B cell (primary cell): Measurements from ENCODE around the gene HMGXB3. TPM values are rescaled to one million over a fixed set of nuclear protein-coding genes. Genes with fewer than 3 reads are reported as not detected.

Source experiments
- ATAC-seq: fragments of 200-7000 bp; cut with Tn5 transposase; one replicate; pipeline ENCODE4 v1.10.0; 2021; ENCODE audit warnings: low read depth, mild to moderate bottlenecking, moderate number of reproducible peaks, moderate library complexity
- CTCF ChIA-PET: fragments of 350-600 bp; sonication (Branson Sonifier 250); formaldehyde crosslinking; loops from one replicate; lab custom pipeline; 2021; ENCODE audit warnings: antibody characterized with exemption, inconsistent platforms; lab: Charles Lee
- POLR2A ChIA-PET: fragments of 350-600 bp; sonication (Branson Sonifier 250); formaldehyde crosslinking; loops from one replicate; lab custom pipeline; 2021; ENCODE audit warnings: antibody characterized with exemption; lab: Charles Lee
- DNase-seq: peaks from one replicate; pipeline ENCODE4 v3.0.0; 2013
- H2AFZ ChIP-seq: 2 replicates; pipeline ENCODE4 v1.6.1; 2012; ENCODE audit warnings: mild to moderate bottlenecking, low read depth, low read length; ENCODE audit not compliant: insufficient read depth, poor library complexity, severe bottlenecking
- H3K27ac ChIP-seq, 2 donors: 1 replicate in 1 of 2; 2 replicates in 1 of 2; pipeline ENCODE4 v1.5.1; 2012 to 2013; ENCODE audit warnings: low read length in 2 of 2, mild to moderate bottlenecking in 2 of 2, moderate library complexity in 1 of 2
- H3K27me3 ChIP-seq, 4 experiments: fragments of 200-600 bp in 1 of 4; sonication (generic) in 1 of 4; replicated peaks in 1 of 4; 1 replicate in 2 of 4; 2 replicates in 2 of 4; pipeline versions ENCODE4 v1.6.1 to v1.7.0; 2013 to 2016; ENCODE audit warnings: low read length in 3 of 4, mild to moderate bottlenecking in 2 of 4, mixed read lengths in 1 of 4, moderate library complexity in 1 of 4; ENCODE audit not compliant: insufficient read depth in 4 of 4, control insufficient read depth in 3 of 4; ENCODE audit errors: control extremely low read depth in 1 of 4
- H3K36me3 ChIP-seq, 2 experiments: replicated peaks in 1 of 2; 1 replicate in 1 of 2; 2 replicates in 1 of 2; pipeline versions ENCODE4 v1.6.1 to v1.7.1; 2013; ENCODE audit warnings: low read length in 1 of 2; ENCODE audit not compliant: insufficient read depth in 2 of 2, control insufficient read depth in 1 of 2; ENCODE audit errors: control extremely low read depth in 1 of 2, extremely low read depth in 1 of 2
- H3K4me1 ChIP-seq, 2 donors: fragments of 200-600 bp in 1 of 2; sonication (generic) in 1 of 2; 1 replicate in 1 of 2; 2 replicates in 1 of 2; pipeline versions ENCODE4 v1.5.1 to v1.6.1; 2013 to 2017; ENCODE audit warnings: low read length in 2 of 2; ENCODE audit not compliant: control insufficient read depth in 2 of 2, insufficient read depth in 2 of 2
- H3K4me2 ChIP-seq: replicated peaks from 2 replicates; pipeline ENCODE3; 2012; ENCODE audit warnings: mild to moderate bottlenecking, low read depth, low read length; ENCODE audit not compliant: poor library complexity, severe bottlenecking
- H3K4me3 ChIP-seq, 5 experiments: fragments of 200-600 bp in 1 of 5; sonication (generic) in 1 of 5; 1 replicate in 3 of 5; 2 replicates in 2 of 5; pipeline versions ENCODE4 v1.5.1 to v1.7.0; 2011 to 2016; ENCODE audit warnings: low read length in 4 of 5, mild to moderate bottlenecking in 4 of 5, low read depth in 2 of 5, control low read depth in 1 of 5, moderate library complexity in 1 of 5; ENCODE audit not compliant: insufficient read depth in 1 of 5; ENCODE audit errors: control extremely low read depth in 1 of 5, extremely low read depth in 1 of 5
- H3K79me2 ChIP-seq: fragments of 200-600 bp; sonication (generic); one replicate; pipeline ENCODE4 v1.6.0; 2016; ENCODE audit warnings: low read length; ENCODE audit not compliant: control insufficient read depth, insufficient read depth
- H3K9ac ChIP-seq: fragments of 200-600 bp; sonication (generic); 2 replicates; pipeline ENCODE4 v1.6.1; 2017; ENCODE audit warnings: mild to moderate bottlenecking, low read length, moderate library complexity
- H3K9me3 ChIP-seq, 3 donors: one replicate each; pipeline versions ENCODE4 v1.6.1 to v1.7.1; 2013; ENCODE audit warnings: low read length in 2 of 3; ENCODE audit not compliant: control insufficient read depth in 2 of 3, insufficient read depth in 1 of 3; ENCODE audit errors: control extremely low read depth in 1 of 3
- H4K20me1 ChIP-seq: 2 replicates; pipeline ENCODE4 v1.6.0; 2012; ENCODE audit warnings: mild to moderate bottlenecking, low read length; ENCODE audit not compliant: insufficient read depth, control insufficient read depth, poor library complexity, severe bottlenecking
- H3K27ac Mint-ChIP-seq: one replicate; pipeline ENCODE4 v1.8.0; 2021; ENCODE audit warnings: mixed read lengths
- H3K27me3 Mint-ChIP-seq: one replicate; pipeline ENCODE4 v1.8.0; 2021; ENCODE audit warnings: mixed read lengths
- H3K4me1 Mint-ChIP-seq: one replicate; pipeline ENCODE4 v1.8.0; 2021; ENCODE audit warnings: mixed read lengths
- H3K4me3 Mint-ChIP-seq: one replicate; pipeline ENCODE4 v1.8.0; 2021; ENCODE audit warnings: mixed read lengths
- H3K9me3 Mint-ChIP-seq: one replicate; pipeline ENCODE4 v1.8.0; 2022; ENCODE audit warnings: mixed read lengths; ENCODE audit not compliant: insufficient read depth
- EZH2 ChIP-seq: IDR thresholded peaks from 2 replicates; pipeline ENCODE4 v1.6.1; 2012; ENCODE audit warnings: borderline replicate concordance, low read depth, mild to moderate bottlenecking, moderate library complexity, low read length; ENCODE audit not compliant: insufficient read depth, poor library complexity, severe bottlenecking
- WGBS: methylation state at CpG from one replicate; pipeline ENCODE4 v1.1.5; 2013; ENCODE audit warnings: missing lambda C conversion rate; ENCODE audit not compliant: insufficient coverage; 5-methylcytosine and 5-hydroxymethylcytosine counted together
- intact Hi-C: fragments of 100-400 bp; cut with micrococcal nuclease; formaldehyde crosslinking; loops from one replicate; pipeline ENCODE4 v1.10.0; 2022
- polyA plus RNA-seq: library from polyadenylated mRNA; depleted of rRNA; stranded (reverse); fragments of >200 nt; gene quantifications from 2 replicates; pipeline ENCODE4 v1.2.3, GENCODE V29; 2012
- total RNA-seq, 2 donors: library from RNA; stranded (reverse); fragments of 120-200 nt in 1 of 2; gene quantifications; 1 replicate in 1 of 2; 2 replicates in 1 of 2; pipeline versions ENCODE4 v1.2.3 to v1.2.4, GENCODE V29; 2013 to 2022
- TF ChIP-seq, protein P1 (sequence below): fragments of 200-600 bp; IDR thresholded peaks from one replicate; pipeline ENCODE4 v1.8.0; 2022; ENCODE audit warnings: antibody characterized with exemption, mild to moderate bottlenecking

HMGXB3 gene
- total and polyA plus RNA-seq, 2 donors (not counting 1 experiment from before 2014, with no cell fraction given): 28.5 to 35.7 TPM

DNA sequence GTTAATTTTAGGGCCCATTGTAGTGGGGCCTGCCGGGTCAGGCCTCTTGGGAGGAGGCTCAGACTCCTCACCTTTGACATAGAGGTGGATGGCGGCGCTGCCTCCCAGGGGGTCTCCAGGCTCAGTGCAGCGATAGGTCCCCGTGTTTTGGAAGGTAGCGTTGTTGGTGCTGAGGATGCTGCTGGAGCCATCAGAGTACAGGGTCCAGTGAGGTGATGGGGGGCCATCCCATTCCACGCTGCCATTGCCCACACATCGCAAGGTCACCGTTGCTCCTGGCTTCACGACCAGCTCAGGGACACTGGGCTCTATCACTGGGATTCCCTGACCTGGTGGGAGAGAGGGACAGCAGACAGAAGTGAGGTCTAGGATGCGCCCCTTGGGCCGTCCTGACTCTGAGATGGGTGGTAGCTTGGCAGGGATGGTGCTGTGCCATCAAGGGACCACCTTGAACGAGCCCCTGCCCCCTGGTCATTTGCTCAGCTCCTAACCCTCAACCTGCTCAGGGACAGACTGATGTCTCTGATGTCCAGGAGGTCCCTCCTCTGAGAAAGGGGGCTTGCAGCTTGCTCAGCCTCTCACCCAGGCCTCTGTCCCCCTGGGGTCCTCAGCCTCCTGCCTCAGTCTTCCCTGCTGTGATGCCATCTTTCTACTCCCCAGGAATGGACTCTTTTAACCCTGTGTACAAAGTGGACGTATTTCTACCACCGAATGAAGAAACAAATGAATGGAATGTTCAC lies 80.3 kb downstream of the HMGXB3 start:
- ATAC-seq (no peak), DNase-seq (no peak)
- Histone ChIP-seq H4K20me1 (no peaks in the 10 kb centered on the region), H3K9ac (no peak overlapping the region), H3K9me3 (no peaks in the 10 kb centered on the region), H3K4me2 (peak overlapping the region; percentile 66), H3K4me1 (peaks cover 24 to 27% of the 10 kb centered on the region in 2 donors), H3K27me3 (peaks cover 0 to 3% (median 0%) of the 10 kb centered on the region in 4 experiments), H3K4me3 (no peak overlapping the region), H3K27ac (no peak overlapping the region), H3K79me2 (no peaks in the 10 kb centered on the region), H2AFZ (no peak overlapping the region), H3K36me3 (no peaks in the 10 kb centered on the region)
- ChIA-PET POLR2A (no interaction called here), CTCF (no interaction called here)
- Mint-ChIP-seq H3K4me3 (peak overlapping the region; percentile 35), H3K4me1 (peaks cover 34% of the 10 kb centered on the region), H3K9me3 (no peaks in the 10 kb centered on the region), H3K27me3 (peaks cover 4% of the 10 kb centered on the region), H3K27ac (no peak overlapping the region)
- no peak for TF ChIP-seq EZH2
- TF ChIP-seq, protein P1, sequence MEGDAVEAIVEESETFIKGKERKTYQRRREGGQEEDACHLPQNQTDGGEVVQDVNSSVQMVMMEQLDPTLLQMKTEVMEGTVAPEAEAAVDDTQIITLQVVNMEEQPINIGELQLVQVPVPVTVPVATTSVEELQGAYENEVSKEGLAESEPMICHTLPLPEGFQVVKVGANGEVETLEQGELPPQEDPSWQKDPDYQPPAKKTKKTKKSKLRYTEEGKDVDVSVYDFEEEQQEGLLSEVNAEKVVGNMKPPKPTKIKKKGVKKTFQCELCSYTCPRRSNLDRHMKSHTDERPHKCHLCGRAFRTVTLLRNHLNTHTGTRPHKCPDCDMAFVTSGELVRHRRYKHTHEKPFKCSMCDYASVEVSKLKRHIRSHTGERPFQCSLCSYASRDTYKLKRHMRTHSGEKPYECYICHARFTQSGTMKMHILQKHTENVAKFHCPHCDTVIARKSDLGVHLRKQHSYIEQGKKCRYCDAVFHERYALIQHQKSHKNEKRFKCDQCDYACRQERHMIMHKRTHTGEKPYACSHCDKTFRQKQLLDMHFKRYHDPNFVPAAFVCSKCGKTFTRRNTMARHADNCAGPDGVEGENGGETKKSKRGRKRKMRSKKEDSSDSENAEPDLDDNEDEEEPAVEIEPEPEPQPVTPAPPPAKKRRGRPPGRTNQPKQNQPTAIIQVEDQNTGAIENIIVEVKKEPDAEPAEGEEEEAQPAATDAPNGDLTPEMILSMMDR: no peak
- intact Hi-C loops: no loop called here
- WGBS: 88% methylated on average over 12 of the region's 15 CpGs

GRCh38 chr5:150081541-150082283 lies 81.2 kb downstream of the HMGXB3 start:
- H3K9ac ChIP-seq: peak overlapping the region; percentile 38
- no peaks in the 10 kb centered on the region for H3K9me3 ChIP-seq
- H3K4me3 Mint-ChIP-seq: peak overlapping the region; percentile 35
- peaks cover 34% of the 10 kb centered on the region for H3K4me1 Mint-ChIP-seq
- H3K27me3 ChIP-seq: peaks cover 0 to 3% (median 0%) of the 10 kb centered on the region in 4 experiments
- ATAC-seq (peak; percentile 87), DNase-seq (peak; percentile 69)
- H3K4me3 ChIP-seq: peak overlapping the region in 1 of 5 experiments; percentile 2
- intact Hi-C loops: no loop called here
- TF ChIP-seq, protein P1: no peak
- no peak for TF ChIP-seq EZH2
- H3K4me1 ChIP-seq: peaks cover 24 to 27% of the 10 kb centered on the region in 2 donors
- ChIA-PET POLR2A (no interaction called here), CTCF (no interaction called here)
- no peaks in the 10 kb centered on the region for H4K20me1 ChIP-seq
- H3K9me3 Mint-ChIP-seq: no peaks in the 10 kb centered on the region
- peaks cover 4% of the 10 kb centered on the region for H3K27me3 Mint-ChIP-seq
- peak overlapping the region; percentile 41 for H3K27ac Mint-ChIP-seq
- no peak overlapping the region for H3K27ac ChIP-seq
- H3K4me2 ChIP-seq: peak overlapping the region; percentile 66
- peak overlapping the region; percentile 36 for H2AFZ ChIP-seq
- H3K36me3 ChIP-seq: no peaks in the 10 kb centered on the region
- 0% methylated on average over 13 of the region's 15 CpGs for WGBS
- no peaks in the 10 kb centered on the region for H3K79me2 ChIP-seq
